T-helper 1 cell treated with Interleukin-12 subunit alpha and Interleukin-12 subunit beta and Interleukin-4 antibody, amounts not matched to agents 30 ng/mL and 1 ng/mL, for 36 hours (primary cell): ENCODE data around the gene CAMSAP3. TPM values are rescaled to one million over a fixed set of nuclear protein-coding genes. Genes with fewer than 3 reads are reported as not detected.
"Not testable (repeated sequence)": the region's sequence is repeated elsewhere in the genome, so short reads cannot be mapped to it uniquely, and the experiment has no call there.

Source experiments
- intact Hi-C: fragments of 100-400 bp; cut with micrococcal nuclease; formaldehyde crosslinking; loops from one replicate; pipeline ENCODE4 v1.15.1; 2024
- total RNA-seq: library from RNA; stranded (reverse); gene quantifications from 2 replicates; pipeline ENCODE4 v1.2.3, GENCODE V29; 2022

CAMSAP3 gene
- total RNA-seq, 1 donor from 2014 or later, result 0.34 TPM

- intact Hi-C loops, result no loop called here
Observed at GRCh38 chr19:7570761-7571160, 24.9 kb upstream of the CAMSAP3 start.

- intact Hi-C loops, result no loop called here
Observed at GRCh38 chr19:7575434-7576040, 20.1 kb upstream of the CAMSAP3 start.

- intact Hi-C loops, result not testable (repeated sequence)
Observed at GRCh38 chr19:7577422-7577821, 18.2 kb upstream of the CAMSAP3 start.

GRCh38 chr19:7578127-7578526 lies 17.5 kb upstream of the CAMSAP3 start:
- intact Hi-C loops, result no loop called here

- intact Hi-C loops, result no loop called here
Observed at GRCh38 chr19:7579182-7579581, 16.5 kb upstream of the CAMSAP3 start.

- intact Hi-C loops, result no loop called here
Observed at GRCh38 chr19:7582446-7582845, 13.2 kb upstream of the CAMSAP3 start.

GRCh38 chr19:7589822-7590221 lies 5.8 kb upstream of the CAMSAP3 start:
- intact Hi-C loops, result no loop called here

- intact Hi-C loops, result no loop called here
Observed at GRCh38 chr19:7590256-7590655, 5.4 kb upstream of the CAMSAP3 start.

- intact Hi-C loops, result no loop called here
Observed at GRCh38 chr19:7596211-7596937, 711 bp downstream of the CAMSAP3 start.

GRCh38 chr19:7597689-7598088 lies 2.0 kb downstream of the CAMSAP3 start:
- intact Hi-C loops, result no loop called here

GRCh38 chr19:7598180-7598579 lies 2.5 kb downstream of the CAMSAP3 start:
- intact Hi-C loops, result no loop called here

GRCh38 chr19:7600721-7601120 lies 5.1 kb downstream of the CAMSAP3 start:
- intact Hi-C loops, result no loop called here

GRCh38 chr19:7602240-7602934 lies 6.7 kb downstream of the CAMSAP3 start:
- intact Hi-C loops, result no loop called here

- intact Hi-C loops, result no loop called here
Observed at GRCh38 chr19:7602935-7603497, 7.4 kb downstream of the CAMSAP3 start.

- intact Hi-C loops, result no loop called here
Observed at GRCh38 chr19:7603919-7604318, 8.3 kb downstream of the CAMSAP3 start.

GRCh38 chr19:7605490-7606222 lies 10.0 kb downstream of the CAMSAP3 start:
- intact Hi-C loops, result no loop called here

- intact Hi-C loops, result no loop called here
Observed at GRCh38 chr19:7606289-7606688, 10.6 kb downstream of the CAMSAP3 start.

- intact Hi-C loops, result no loop called here
Observed at GRCh38 chr19:7607212-7607873, 11.7 kb downstream of the CAMSAP3 start.

GRCh38 chr19:7607874-7608560 lies 12.4 kb downstream of the CAMSAP3 start:
- intact Hi-C loops, result no loop called here

- intact Hi-C loops, result no loop called here
Observed at GRCh38 chr19:7610491-7611240, 15.0 kb downstream of the CAMSAP3 start.
